Measurements from ENCODE around the gene TRAF2.
"Not testable (repeated sequence)": the region's sequence is repeated elsewhere in the genome, so short reads cannot be mapped to it uniquely, and the experiment has no call there.

GRCh38 chr9:136869611-136870010, 16.7 kb upstream of the TRAF2 start:
- not testable (repeated sequence) for TF ChIP-seq CTCF, POLR2A (IDR thresholded peaks at IDR 0.05)

Measured in stomach (tissue), 4 donors.